Activated naive CD8-positive, alpha-beta T cell treated with anti-CD3 and anti-CD28 coated beads for 36 hours (primary cell): Measurements from ENCODE around the gene MSI2. TPM values are rescaled to one million over a fixed set of nuclear protein-coding genes. Genes with fewer than 3 reads are reported as not detected.
"Not testable (repeated sequence)": the region's sequence is repeated elsewhere in the genome, so short reads cannot be mapped to it uniquely, and the experiment has no call there.

Experiments
- DNase-seq: peaks from one replicate; pipeline ENCODE4 v3.0.0; 2021
- H3K27ac Mint-ChIP-seq: one replicate; pipeline ENCODE4 v1.8.0; 2022; ENCODE audit warnings: mild to moderate bottlenecking, moderate library complexity, mixed read lengths
- H3K27me3 Mint-ChIP-seq: one replicate; pipeline ENCODE4 v1.8.0; 2022; ENCODE audit warnings: mild to moderate bottlenecking, mixed read lengths
- H3K36me3 Mint-ChIP-seq: one replicate; pipeline ENCODE4 v1.8.0; 2021; ENCODE audit warnings: mild to moderate bottlenecking, mixed read lengths
- H3K4me1 Mint-ChIP-seq: one replicate; pipeline ENCODE4 v1.8.0; 2021; ENCODE audit warnings: mixed read lengths
- H3K4me3 Mint-ChIP-seq: one replicate; pipeline ENCODE4 v1.8.0; 2022; ENCODE audit warnings: mild to moderate bottlenecking, moderate library complexity, mixed read lengths
- H3K9me3 Mint-ChIP-seq: one replicate; pipeline ENCODE4 v1.8.0; 2022; ENCODE audit warnings: mixed read lengths
- total RNA-seq, 2 experiments: library from RNA; stranded (reverse); gene quantifications; one replicate each; pipeline ENCODE4 v1.2.3, GENCODE V29; 2021

Gene MSI2
- total RNA-seq, 2 experiments from 2014 or later = 48.0 to 49.4 TPM

GRCh38 chr17:57486882-57487301, 230.6 kb downstream of the MSI2 start:
- peaks cover 51% of the 10 kb centered on the region for H3K4me1 Mint-ChIP-seq

GRCh38 chr17:57487573-57487972, 231.2 kb downstream of the MSI2 start:
- no peaks in the 10 kb centered on the region for H3K9me3 Mint-ChIP-seq
- H3K27ac Mint-ChIP-seq = no peak overlapping the region
- no peak for DNase-seq
- peaks cover 50% of the 10 kb centered on the region for H3K4me1 Mint-ChIP-seq
- H3K27me3 Mint-ChIP-seq = no peaks in the 10 kb centered on the region
- no peak overlapping the region for H3K4me3 Mint-ChIP-seq
- peaks cover 5% of the 10 kb centered on the region for H3K36me3 Mint-ChIP-seq

More at GRCh38 chr17:57486882-57487301, 230.6 kb downstream of the MSI2 start:
- Mint-ChIP-seq H3K9me3 (no peaks in the 10 kb centered on the region), H3K27me3 (no peaks in the 10 kb centered on the region), H3K27ac (no peak overlapping the region), H3K36me3 (peaks cover 5% of the 10 kb centered on the region), H3K4me3 (no peak overlapping the region)
- DNase-seq = no peak

GRCh38 chr17:57488856-57489255, 232.5 kb downstream of the MSI2 start:
- Mint-ChIP-seq H3K36me3 (peaks cover 5% of the 10 kb centered on the region), H3K27ac (no peak overlapping the region), H3K27me3 (no peaks in the 10 kb centered on the region), H3K4me3 (no peak overlapping the region), H3K9me3 (no peaks in the 10 kb centered on the region), H3K4me1 (peaks cover 44% of the 10 kb centered on the region)
- no peak for DNase-seq

- Mint-ChIP-seq H3K4me1 (peaks cover 42% of the 10 kb centered on the region), H3K36me3 (peaks cover 5% of the 10 kb centered on the region), H3K27me3 (no peaks in the 10 kb centered on the region), H3K27ac (no peak overlapping the region), H3K9me3 (no peaks in the 10 kb centered on the region), H3K4me3 (no peak overlapping the region)
- DNase-seq = no peak
These were observed 233.0 kb downstream of the MSI2 start for GRCh38 chr17:57489321-57489720.

- peaks cover 33% of the 10 kb centered on the region for H3K4me1 Mint-ChIP-seq
- no peaks in the 10 kb centered on the region for H3K36me3 Mint-ChIP-seq
- no peak overlapping the region for H3K27ac Mint-ChIP-seq
- H3K27me3 Mint-ChIP-seq = no peaks in the 10 kb centered on the region
- no peak overlapping the region for H3K4me3 Mint-ChIP-seq
- no peak for DNase-seq
- H3K9me3 Mint-ChIP-seq = no peaks in the 10 kb centered on the region
These were observed 234.0 kb downstream of the MSI2 start for GRCh38 chr17:57490111-57490845.

GRCh38 chr17:57490890-57491289, 234.6 kb downstream of the MSI2 start:
- peaks cover 31% of the 10 kb centered on the region for H3K4me1 Mint-ChIP-seq
- H3K27me3 Mint-ChIP-seq = no peaks in the 10 kb centered on the region
- H3K36me3 Mint-ChIP-seq = no peaks in the 10 kb centered on the region
- H3K4me3 Mint-ChIP-seq = no peak overlapping the region
- DNase-seq = no peak
- no peaks in the 10 kb centered on the region for H3K9me3 Mint-ChIP-seq
- no peak overlapping the region for H3K27ac Mint-ChIP-seq

GRCh38 chr17:57493171-57493570, 236.8 kb downstream of the MSI2 start:
- Mint-ChIP-seq H3K9me3 (no peaks in the 10 kb centered on the region), H3K27ac (no peak overlapping the region), H3K27me3 (no peaks in the 10 kb centered on the region), H3K4me3 (no peak overlapping the region), H3K4me1 (peaks cover 23% of the 10 kb centered on the region), H3K36me3 (no peaks in the 10 kb centered on the region)
- DNase-seq = no peak

GRCh38 chr17:57493625-57494024, 237.3 kb downstream of the MSI2 start:
- no peaks in the 10 kb centered on the region for H3K9me3 Mint-ChIP-seq
- no peaks in the 10 kb centered on the region for H3K36me3 Mint-ChIP-seq
- no peak overlapping the region for H3K4me3 Mint-ChIP-seq
- DNase-seq = no peak
- peaks cover 27% of the 10 kb centered on the region for H3K4me1 Mint-ChIP-seq
- H3K27me3 Mint-ChIP-seq = no peaks in the 10 kb centered on the region
- H3K27ac Mint-ChIP-seq = no peak overlapping the region

GRCh38 chr17:57494443-57494842, 238.1 kb downstream of the MSI2 start:
- H3K36me3 Mint-ChIP-seq = no peaks in the 10 kb centered on the region
- no peak overlapping the region for H3K4me3 Mint-ChIP-seq
- DNase-seq = no peak
- H3K27me3 Mint-ChIP-seq = no peaks in the 10 kb centered on the region
- H3K4me1 Mint-ChIP-seq = peaks cover 25% of the 10 kb centered on the region
- no peak overlapping the region for H3K27ac Mint-ChIP-seq
- H3K9me3 Mint-ChIP-seq = no peaks in the 10 kb centered on the region

GRCh38 chr17:57495771-57496170, 239.4 kb downstream of the MSI2 start:
- DNase-seq = no peak
- Mint-ChIP-seq H3K27ac (no peak overlapping the region), H3K27me3 (no peaks in the 10 kb centered on the region), H3K36me3 (peaks cover 2% of the 10 kb centered on the region), H3K9me3 (no peaks in the 10 kb centered on the region), H3K4me1 (peaks cover 35% of the 10 kb centered on the region), H3K4me3 (no peak overlapping the region)

GRCh38 chr17:57496382-57496781, 240.1 kb downstream of the MSI2 start:
- no peaks in the 10 kb centered on the region for H3K27me3 Mint-ChIP-seq
- peaks cover 35% of the 10 kb centered on the region for H3K4me1 Mint-ChIP-seq
- no peak overlapping the region for H3K4me3 Mint-ChIP-seq
- no peaks in the 10 kb centered on the region for H3K9me3 Mint-ChIP-seq
- DNase-seq = no peak
- no peak overlapping the region for H3K27ac Mint-ChIP-seq
- peaks cover 2% of the 10 kb centered on the region for H3K36me3 Mint-ChIP-seq

GRCh38 chr17:57498443-57498842, 242.1 kb downstream of the MSI2 start:
- Mint-ChIP-seq H3K4me3 (no peak overlapping the region), H3K36me3 (peaks cover 2% of the 10 kb centered on the region), H3K27me3 (no peaks in the 10 kb centered on the region), H3K27ac (peak overlapping the region; percentile 28), H3K4me1 (peaks cover 32% of the 10 kb centered on the region), H3K9me3 (no peaks in the 10 kb centered on the region)
- no peak for DNase-seq

- not testable (repeated sequence) for H3K9me3 Mint-ChIP-seq, H3K4me3 Mint-ChIP-seq, DNase-seq, H3K27me3 Mint-ChIP-seq, H3K27ac Mint-ChIP-seq, H3K36me3 Mint-ChIP-seq
- H3K4me1 Mint-ChIP-seq = peaks cover 33% of the 10 kb centered on the region
These were observed 242.9 kb downstream of the MSI2 start for GRCh38 chr17:57499221-57499620.

- Mint-ChIP-seq H3K9me3 (no peaks in the 10 kb centered on the region), H3K4me1 (peaks cover 35% of the 10 kb centered on the region), H3K27me3 (no peaks in the 10 kb centered on the region), H3K4me3 (no peak overlapping the region), H3K36me3 (peaks cover 2% of the 10 kb centered on the region), H3K27ac (peak overlapping the region; percentile 34)
- no peak for DNase-seq
These were observed 243.3 kb downstream of the MSI2 start for GRCh38 chr17:57499648-57500049.

- no peak for DNase-seq
- peaks cover 2% of the 10 kb centered on the region for H3K36me3 Mint-ChIP-seq
- H3K4me1 Mint-ChIP-seq = peaks cover 30% of the 10 kb centered on the region
- H3K4me3 Mint-ChIP-seq = no peak overlapping the region
- no peaks in the 10 kb centered on the region for H3K9me3 Mint-ChIP-seq
- H3K27me3 Mint-ChIP-seq = no peaks in the 10 kb centered on the region
- H3K27ac Mint-ChIP-seq = no peak overlapping the region
These were observed 244.7 kb downstream of the MSI2 start for GRCh38 chr17:57501016-57501415.

- H3K27ac Mint-ChIP-seq = no peak overlapping the region
- no peaks in the 10 kb centered on the region for H3K27me3 Mint-ChIP-seq
- no peaks in the 10 kb centered on the region for H3K9me3 Mint-ChIP-seq
- H3K4me3 Mint-ChIP-seq = no peak overlapping the region
- no peak for DNase-seq
- peaks cover 27% of the 10 kb centered on the region for H3K4me1 Mint-ChIP-seq
- peaks cover 2% of the 10 kb centered on the region for H3K36me3 Mint-ChIP-seq
These were observed 245.7 kb downstream of the MSI2 start for GRCh38 chr17:57502022-57502421.
